Vagina (tissue), 2 donors: ENCODE results near the gene ADGRL2.

Source experiments
- POLR2AphosphoS5 ChIP-seq, 2 donors: sonication (generic); formaldehyde crosslinking; IDR thresholded peaks; one replicate each; pipeline ENCODE4 v1.9.0; 2017; ENCODE audit warnings: antibody characterized with exemption in 2 of 2, mild to moderate bottlenecking in 2 of 2, low read depth in 1 of 2; ENCODE audit not compliant: insufficient read depth in 1 of 2
- TF ChIP-seq, protein P1 (sequence below), 3 experiments: fragments of 450-650 bp in 2 of 3; fragments of 200-600 bp in 1 of 3; sonication (generic) in 1 of 3; IDR thresholded peaks; one replicate each; pipeline ENCODE4 v1.5.1; 2017 to 2019; ENCODE audit warnings: antibody characterized with exemption in 3 of 3, mild to moderate bottlenecking in 2 of 3, moderate library complexity in 2 of 3

GRCh38 chr1:81894867-81895266 lies 94.1 kb downstream of the ADGRL2 start:
- TF ChIP-seq POLR2AphosphoS5 (IDR thresholded peaks at IDR 0.05; ENCODE audit: insufficient read depth in 1 of 2, low read depth in 1 of 2): no peak
- TF ChIP-seq, protein P1, sequence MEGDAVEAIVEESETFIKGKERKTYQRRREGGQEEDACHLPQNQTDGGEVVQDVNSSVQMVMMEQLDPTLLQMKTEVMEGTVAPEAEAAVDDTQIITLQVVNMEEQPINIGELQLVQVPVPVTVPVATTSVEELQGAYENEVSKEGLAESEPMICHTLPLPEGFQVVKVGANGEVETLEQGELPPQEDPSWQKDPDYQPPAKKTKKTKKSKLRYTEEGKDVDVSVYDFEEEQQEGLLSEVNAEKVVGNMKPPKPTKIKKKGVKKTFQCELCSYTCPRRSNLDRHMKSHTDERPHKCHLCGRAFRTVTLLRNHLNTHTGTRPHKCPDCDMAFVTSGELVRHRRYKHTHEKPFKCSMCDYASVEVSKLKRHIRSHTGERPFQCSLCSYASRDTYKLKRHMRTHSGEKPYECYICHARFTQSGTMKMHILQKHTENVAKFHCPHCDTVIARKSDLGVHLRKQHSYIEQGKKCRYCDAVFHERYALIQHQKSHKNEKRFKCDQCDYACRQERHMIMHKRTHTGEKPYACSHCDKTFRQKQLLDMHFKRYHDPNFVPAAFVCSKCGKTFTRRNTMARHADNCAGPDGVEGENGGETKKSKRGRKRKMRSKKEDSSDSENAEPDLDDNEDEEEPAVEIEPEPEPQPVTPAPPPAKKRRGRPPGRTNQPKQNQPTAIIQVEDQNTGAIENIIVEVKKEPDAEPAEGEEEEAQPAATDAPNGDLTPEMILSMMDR (IDR thresholded peaks at IDR 0.05): no peak
